ENCODE results near the gene NCR2. TPM values are rescaled to one million over a fixed set of nuclear protein-coding genes. Genes with fewer than 3 reads are reported as not detected.

Gene NCR2
- total RNA-seq, 1 experiment from 2014 or later, result not detected

DNA sequence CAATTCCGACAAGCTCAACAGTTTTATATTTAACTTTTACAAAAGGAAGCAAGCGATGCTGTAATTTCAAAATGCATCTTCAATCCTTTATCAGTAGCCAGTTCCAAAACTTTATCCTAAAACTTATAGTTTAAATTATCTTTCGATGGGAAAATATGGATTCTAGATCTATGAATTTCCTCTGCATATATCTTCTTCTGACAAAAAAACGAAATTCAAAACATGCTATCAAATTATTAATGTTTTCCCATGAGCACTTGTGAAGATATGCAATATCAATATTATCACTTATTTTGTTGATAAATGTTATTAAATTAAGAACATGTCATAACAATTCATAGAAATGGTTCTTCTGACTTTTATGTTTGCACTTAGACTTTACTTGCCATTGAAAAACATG is 2.3 kb downstream of the NCR2 start:
- Histone ChIP-seq H3K4me1 (ENCODE audit: control insufficient read depth in 1 of 2, insufficient read depth in 2 of 2, low read length in 2 of 2) (no peaks in the 10 kb centered on the region), H3K4me2 (ENCODE audit: low read length) (no peak overlapping the region), H3K4me3 (replicated peaks in 1 of 2; ENCODE audit: low read depth in 1 of 2, low read length in 2 of 2) (no peak overlapping the region), H3K9me3 (ENCODE audit: control insufficient read depth in 1 of 2, insufficient read depth in 1 of 2, low read depth in 1 of 2, low read length in 2 of 2) (no peaks in the 10 kb centered on the region), H2AFZ (ENCODE audit: low read depth, low read length, poor library complexity, severe bottlenecking) (no peak overlapping the region), H3K27ac (ENCODE audit: low read depth, low read length) (no peak overlapping the region), H3K9ac (ENCODE audit: low read length) (no peak overlapping the region), H3K9me2 (ENCODE audit: insufficient read depth) (no peaks in the 10 kb centered on the region), H4K20me1 (ENCODE audit: insufficient read depth) (no peaks in the 10 kb centered on the region), H3K79me2 (ENCODE audit: insufficient read depth, low read length) (no peaks in the 10 kb centered on the region), H3K36me3 (ENCODE audit: control insufficient read depth in 1 of 2, insufficient read depth in 2 of 2, low read length in 2 of 2) (no peaks in the 10 kb centered on the region), H3K27me3 (ENCODE audit: insufficient read depth, low read length) (0 out of 2 replicates have a peak, but pooled peaks cover 6% of the 10 kb centered on the region)
- no peak for TF ChIP-seq ZFX (IDR thresholded peaks at IDR 0.05)
- no peak for TF ChIP-seq FOSL1 (IDR thresholded peaks at IDR 0.05; ENCODE audit: low read depth)
- TF ChIP-seq MAX (IDR thresholded peaks at IDR 0.05), result no peak
- CTCF ChIA-PET, result no interaction called here
- DNase-seq (ENCODE audit: low read depth, low spot score), result no peak
- POLR2A ChIA-PET, result no interaction called here
- no peak for ATAC-seq
- no TSS peak for BruUV-seq (replicated peaks)
- intact Hi-C loops (cut with micrococcal nuclease), result no loop called here
- RAD21 ChIA-PET (ENCODE audit: low non-redundant PET in 1 of 2, low total read pairs in 2 of 2, uncharacterized antibody in 2 of 2, unreplicated experiment in 2 of 2), result no interaction called here

- DNase-seq (ENCODE audit: low read depth, low spot score) (no peak), ATAC-seq (no peak)
- H3K9ac ChIP-seq (ENCODE audit: low read length), result no peak overlapping the region
- H3K4me3 ChIP-seq (replicated peaks in 1 of 2; ENCODE audit: low read depth in 1 of 2, low read length in 2 of 2), result no peak overlapping the region
- H3K9me3 ChIP-seq (ENCODE audit: control insufficient read depth in 1 of 2, insufficient read depth in 1 of 2, low read depth in 1 of 2, low read length in 2 of 2), result no peaks in the 10 kb centered on the region
- H3K27ac ChIP-seq (ENCODE audit: low read depth, low read length), result no peak overlapping the region
- no TSS peak for BruUV-seq (replicated peaks)
- ChIA-PET CTCF (interaction anchor here (1.1 kb wide), 1 partner anchor 20 kb away, joined by 4 read pairs; no protein-coding TSS in a partner anchor), POLR2A (no interaction called here), RAD21 (ENCODE audit: low non-redundant PET in 1 of 2, low total read pairs in 2 of 2, uncharacterized antibody in 2 of 2, unreplicated experiment in 2 of 2) (no interaction called here)
- 0 out of 2 replicates have a peak, but pooled peaks cover 6% of the 10 kb centered on the region for H3K27me3 ChIP-seq (ENCODE audit: insufficient read depth, low read length)
- no peaks in the 10 kb centered on the region for H3K79me2 ChIP-seq (ENCODE audit: insufficient read depth, low read length)
- no peak overlapping the region for H2AFZ ChIP-seq (ENCODE audit: low read depth, low read length, poor library complexity, severe bottlenecking)
- H3K36me3 ChIP-seq (ENCODE audit: control insufficient read depth in 1 of 2, insufficient read depth in 2 of 2, low read length in 2 of 2), result no peaks in the 10 kb centered on the region
- intact Hi-C loops (cut with micrococcal nuclease), result no loop called here
- no peaks in the 10 kb centered on the region for H3K9me2 ChIP-seq (ENCODE audit: insufficient read depth)
- TF ChIP-seq JUND (IDR thresholded peaks at IDR 0.05), result no peak
- no peak for TF ChIP-seq POLR2AphosphoS5 (IDR thresholded peaks at IDR 0.05; ENCODE audit: low read depth, low read length)
- no peak for TF ChIP-seq CTCF (IDR thresholded peaks at IDR 0.05 in 2 of 3, conservative IDR thresholded peaks at IDR 0.05 in 1 of 3; ENCODE audit: borderline replicate concordance in 1 of 3, insufficient read depth in 1 of 3, low read depth in 2 of 3, low read length in 2 of 3)
- TF ChIP-seq, protein P1, sequence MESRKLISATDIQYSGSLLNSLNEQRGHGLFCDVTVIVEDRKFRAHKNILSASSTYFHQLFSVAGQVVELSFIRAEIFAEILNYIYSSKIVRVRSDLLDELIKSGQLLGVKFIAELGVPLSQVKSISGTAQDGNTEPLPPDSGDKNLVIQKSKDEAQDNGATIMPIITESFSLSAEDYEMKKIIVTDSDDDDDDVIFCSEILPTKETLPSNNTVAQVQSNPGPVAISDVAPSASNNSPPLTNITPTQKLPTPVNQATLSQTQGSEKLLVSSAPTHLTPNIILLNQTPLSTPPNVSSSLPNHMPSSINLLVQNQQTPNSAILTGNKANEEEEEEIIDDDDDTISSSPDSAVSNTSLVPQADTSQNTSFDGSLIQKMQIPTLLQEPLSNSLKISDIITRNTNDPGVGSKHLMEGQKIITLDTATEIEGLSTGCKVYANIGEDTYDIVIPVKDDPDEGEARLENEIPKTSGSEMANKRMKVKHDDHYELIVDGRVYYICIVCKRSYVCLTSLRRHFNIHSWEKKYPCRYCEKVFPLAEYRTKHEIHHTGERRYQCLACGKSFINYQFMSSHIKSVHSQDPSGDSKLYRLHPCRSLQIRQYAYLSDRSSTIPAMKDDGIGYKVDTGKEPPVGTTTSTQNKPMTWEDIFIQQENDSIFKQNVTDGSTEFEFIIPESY (IDR thresholded peaks at IDR 0.05; ENCODE audit: extremely low read depth, insufficient replicate concordance, low read length), result no peak
- no peak for TF ChIP-seq EZH2 (IDR thresholded peaks at IDR 0.05)
- no peak for TF ChIP-seq TCF7L2 (IDR thresholded peaks at IDR 0.05; ENCODE audit: borderline replicate concordance, extremely low read depth, insufficient read depth, insufficient read length)
- no peak for TF ChIP-seq SIN3A (IDR thresholded peaks at IDR 0.05; ENCODE audit: low read depth)
- TF ChIP-seq RAD21 (IDR thresholded peaks at IDR 0.05; ENCODE audit: low read depth), result no peak
- TF ChIP-seq ZFX (IDR thresholded peaks at IDR 0.05), result no peak
- TF ChIP-seq YY1 (IDR thresholded peaks at IDR 0.05; ENCODE audit: extremely low read depth, insufficient replicate concordance, low read depth, low read length), result no peak
- no peak for TF ChIP-seq CBX3 (IDR thresholded peaks at IDR 0.05; ENCODE audit: low read depth)
- no peak for TF ChIP-seq SRF (IDR thresholded peaks at IDR 0.05; ENCODE audit: low read depth)
- no peak for TF ChIP-seq EZH2phosphoT487 (IDR thresholded peaks at IDR 0.05; ENCODE audit: borderline replicate concordance)
- TF ChIP-seq FOSL1 (IDR thresholded peaks at IDR 0.05; ENCODE audit: low read depth), result no peak
- no peak for TF ChIP-seq ZNF274 (IDR thresholded peaks at IDR 0.05; ENCODE audit: low read depth, low read length)
- TF ChIP-seq SP1 (IDR thresholded peaks at IDR 0.05; ENCODE audit: low read depth), result no peak
- H4K20me1 ChIP-seq (ENCODE audit: insufficient read depth), result no peaks in the 10 kb centered on the region
- H3K4me2 ChIP-seq (ENCODE audit: low read length), result no peak overlapping the region
- no peaks in the 10 kb centered on the region for H3K4me1 ChIP-seq (ENCODE audit: control insufficient read depth in 1 of 2, insufficient read depth in 2 of 2, low read length in 2 of 2)
Measured at GRCh38 chr6:41338659-41339058, 3.3 kb downstream of the NCR2 start.
